AG09309 (cell line): Measurements from ENCODE around the gene MYL5.

Source experiments
- DNase-seq: peaks from one replicate; pipeline ENCODE4 v3.0.0-alpha.2; 2010; ENCODE audit warnings: low read depth
- H3K4me3 ChIP-seq: 2 replicates; pipeline ENCODE4 v1.5.1; 2011; ENCODE audit warnings: mild to moderate bottlenecking, low read depth, low read length, moderate library complexity; ENCODE audit not compliant: control insufficient read depth
- CTCF ChIP-seq: IDR thresholded peaks from 2 replicates; pipeline ENCODE4 v1.5.1; 2011; ENCODE audit warnings: mild to moderate bottlenecking, low read depth, low read length, inconsistent platforms; ENCODE audit not compliant: insufficient read depth, control insufficient read depth; ENCODE audit errors: missing control alignments

Gene MYL5

GRCh38 chr4:674172-675035 is at the start of gene MYL5, which contains the start of gene ATP5ME:
Gene MYL5 (plus strand): TSS chr4:674542. CDS start chr4:678027, 3,485 bp downstream.
Gene ATP5ME (minus strand): TSS chr4:674276. CDS start chr4:674247, 29 bp downstream.
- peak; percentile 68 for TF ChIP-seq CTCF
- H3K4me3 ChIP-seq: peak within 1 kb of the TSS; percentile 88
- peak; percentile 74 for DNase-seq

GRCh38 chr4:624705-625590 is 49.4 kb upstream of the MYL5 start, which contains the start of gene PDE6B:
Gene PDE6B (plus strand): TSS chr4:625573. CDS start chr4:625627, 54 bp downstream.
- no peak for TF ChIP-seq CTCF
- no peak for DNase-seq
- H3K4me3 ChIP-seq: no peak within 1 kb of the TSS

GRCh38 chr4:625631-626161 is 48.6 kb upstream of the MYL5 start:
- TF ChIP-seq CTCF: no peak
- no peak for DNase-seq
- no peak overlapping the region for H3K4me3 ChIP-seq

- TF ChIP-seq CTCF: no peak
- DNase-seq: no peak
- H3K4me3 ChIP-seq: no peak overlapping the region
Observed at GRCh38 chr4:626201-627091, 47.9 kb upstream of the MYL5 start.

- TF ChIP-seq CTCF: no peak
Observed at GRCh38 chr4:627347-628125, 46.8 kb upstream of the MYL5 start.

More at GRCh38 chr4:627347-628125, 46.8 kb upstream of the MYL5 start:
- DNase-seq: no peak
- no peak overlapping the region for H3K4me3 ChIP-seq
